HG03066 (cell line): ENCODE results near the gene MYOC.

ENCODE experiments used
- ATAC-seq: cut with Tn5 transposase; IDR thresholded peaks from one replicate; pipeline ENCODE4 v1.9.1; 2021; ENCODE audit warnings: low read depth; ENCODE audit not compliant: unreplicated experiment

The MYOC gene

DNA sequence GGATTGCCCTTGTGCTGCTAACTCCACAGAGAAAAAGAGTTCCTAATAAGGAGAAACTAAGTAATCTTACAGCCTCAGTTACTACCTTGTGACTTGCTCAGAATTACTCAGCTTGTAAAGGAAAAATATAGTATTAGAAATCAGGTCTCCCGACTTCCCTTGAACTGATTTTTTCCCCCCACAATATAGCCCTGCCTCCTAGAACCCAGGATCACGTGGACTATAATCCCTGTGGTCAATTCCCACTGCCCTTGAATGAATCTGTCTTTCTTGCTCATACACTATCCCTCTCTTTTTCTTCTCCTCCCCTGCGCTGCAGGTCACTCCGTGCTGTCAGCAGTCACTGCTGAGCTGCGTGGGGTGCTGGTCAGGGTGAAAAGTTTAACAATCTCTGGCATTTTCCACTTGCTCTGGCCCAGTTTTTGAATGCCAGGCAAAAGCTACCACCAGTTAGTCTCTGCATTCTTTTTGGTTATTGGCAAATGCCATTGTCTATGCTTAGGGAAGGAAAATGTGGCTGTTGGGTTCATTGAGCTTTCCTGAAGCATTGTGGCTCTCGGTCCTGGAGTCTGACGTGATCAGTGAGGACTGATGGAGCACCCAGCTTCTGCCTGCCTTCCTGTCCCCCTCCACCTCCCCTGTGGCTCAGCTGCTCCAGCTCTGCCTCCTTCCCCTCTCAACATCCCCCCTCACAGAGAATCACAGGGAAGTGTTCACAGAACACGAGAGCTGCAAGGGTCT lies 1.9 kb upstream of the MYOC start:
- no peak for ATAC-seq

DNA sequence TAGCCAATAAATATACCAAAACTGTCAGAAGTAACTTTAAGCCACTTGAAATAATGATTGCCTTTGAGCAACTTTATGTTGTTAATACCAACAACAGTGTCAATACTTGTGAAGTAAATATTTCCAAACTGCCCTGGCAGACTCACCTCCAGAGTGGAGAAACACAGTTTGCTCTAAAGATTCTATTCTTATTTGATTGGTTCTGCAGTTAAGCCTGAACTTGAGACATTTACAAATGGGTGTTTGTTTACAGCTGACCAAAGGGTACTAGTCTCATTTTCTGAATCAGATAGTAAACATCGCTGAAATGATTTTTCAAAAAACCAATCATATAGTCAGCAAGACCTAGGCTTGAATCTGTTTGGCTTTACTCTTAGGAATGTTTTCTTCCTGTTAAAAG lies 1.3 kb upstream of the MYOC start:
- ATAC-seq, result no peak

DNA sequence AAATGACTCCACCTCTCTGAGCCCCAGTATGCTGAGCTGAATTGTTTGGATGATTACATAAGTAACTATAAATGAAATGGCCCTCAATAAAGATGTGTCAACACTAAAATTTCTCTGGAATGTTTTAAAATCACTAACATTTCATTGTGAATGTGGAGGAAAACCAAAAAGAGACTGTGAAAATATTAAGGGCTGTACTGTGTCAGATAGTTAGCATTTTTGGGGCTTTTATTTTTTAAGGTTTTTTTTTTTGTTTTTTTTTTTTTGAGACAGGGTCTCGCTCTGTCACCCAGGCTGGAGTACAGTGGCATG lies 6.3 kb downstream of the MYOC start:
- ATAC-seq, result no peak

DNA sequence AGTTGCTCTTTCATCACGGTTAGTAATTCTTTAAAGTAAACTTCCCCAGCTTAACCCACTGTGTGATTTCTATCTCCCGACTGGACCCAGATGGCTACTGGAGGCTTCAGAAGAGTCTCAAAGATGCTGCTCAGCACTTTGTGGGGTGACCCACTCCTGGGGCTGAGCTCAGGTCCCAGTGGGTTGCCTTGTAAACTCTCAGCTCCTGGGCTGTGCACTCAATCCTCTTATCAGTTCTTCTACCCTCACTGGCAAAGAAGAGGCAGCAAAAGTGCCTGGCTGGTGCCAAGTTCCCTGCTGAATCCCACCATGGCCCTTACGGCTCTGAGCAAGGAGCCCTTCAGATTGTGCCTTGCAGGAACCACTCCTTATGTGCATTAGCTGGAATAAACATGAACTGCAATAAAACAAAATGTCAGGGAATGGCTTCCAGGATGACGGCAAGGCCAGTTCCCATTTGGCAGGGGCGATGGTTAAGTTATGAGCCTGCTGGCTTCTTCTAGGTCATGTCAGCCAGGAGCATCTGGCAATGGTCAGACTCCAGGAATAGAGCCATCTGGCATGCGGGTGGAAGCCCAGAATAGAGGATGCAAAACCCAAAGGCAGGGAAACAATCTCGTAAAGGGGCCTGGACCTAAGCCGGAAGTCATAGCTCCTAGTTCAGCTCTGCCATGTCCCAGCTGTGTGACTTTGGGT lies 6.8 kb downstream of the MYOC start:
- ATAC-seq, result no peak

DNA sequence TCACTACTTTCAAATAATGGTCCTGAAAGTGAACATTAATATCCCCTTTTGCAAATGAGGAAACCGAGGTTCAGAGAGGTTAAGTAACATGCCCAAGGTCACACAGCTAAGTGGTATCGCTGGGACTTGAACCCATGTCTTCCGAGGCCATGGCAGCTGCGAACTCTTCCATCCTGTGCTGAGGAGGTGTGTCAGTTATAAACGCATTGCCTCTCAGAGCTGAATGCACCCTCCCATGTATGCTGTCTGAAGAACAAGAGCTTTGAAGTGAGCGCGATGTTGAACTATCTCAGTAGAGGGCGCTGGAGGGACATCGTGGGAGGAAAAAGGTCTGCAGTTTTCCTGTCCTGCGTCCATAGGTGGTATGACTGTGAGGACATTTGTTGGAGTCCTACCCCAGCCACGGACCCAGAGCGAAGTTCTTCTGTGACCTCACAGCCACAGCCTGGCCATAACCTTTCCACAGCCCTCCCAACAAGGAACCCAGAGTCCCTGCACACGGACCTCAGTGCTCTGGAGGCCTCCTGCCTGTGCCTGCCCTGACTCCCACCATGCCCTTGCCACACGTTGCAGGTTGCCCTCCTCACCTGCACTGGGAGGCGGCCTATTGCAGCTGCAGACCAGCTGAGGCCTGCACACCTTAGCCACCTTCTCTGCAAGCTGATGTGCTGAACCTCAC lies 7.5 kb downstream of the MYOC start:
- ATAC-seq, result peak; percentile 68

DNA sequence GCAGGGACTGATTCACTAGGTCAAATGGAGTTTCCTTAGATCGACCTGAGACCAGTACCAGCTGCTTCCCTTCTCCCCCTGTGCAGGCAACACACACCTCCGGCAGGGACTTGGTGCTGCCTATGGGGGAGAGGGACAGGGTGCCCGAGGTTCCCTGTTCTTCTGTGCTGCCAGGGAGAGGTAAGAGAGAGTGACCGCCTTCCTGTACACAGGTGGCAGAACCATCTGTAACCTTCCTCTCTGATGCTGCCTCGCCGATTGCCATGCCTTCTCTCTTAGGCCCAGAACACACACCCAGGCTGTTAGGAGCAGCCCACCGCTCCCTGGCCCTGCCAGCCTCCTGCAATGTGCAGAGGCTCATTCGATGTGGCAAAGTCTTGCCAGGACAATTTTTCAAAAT lies 9.3 kb downstream of the MYOC start:
- no peak for ATAC-seq

DNA sequence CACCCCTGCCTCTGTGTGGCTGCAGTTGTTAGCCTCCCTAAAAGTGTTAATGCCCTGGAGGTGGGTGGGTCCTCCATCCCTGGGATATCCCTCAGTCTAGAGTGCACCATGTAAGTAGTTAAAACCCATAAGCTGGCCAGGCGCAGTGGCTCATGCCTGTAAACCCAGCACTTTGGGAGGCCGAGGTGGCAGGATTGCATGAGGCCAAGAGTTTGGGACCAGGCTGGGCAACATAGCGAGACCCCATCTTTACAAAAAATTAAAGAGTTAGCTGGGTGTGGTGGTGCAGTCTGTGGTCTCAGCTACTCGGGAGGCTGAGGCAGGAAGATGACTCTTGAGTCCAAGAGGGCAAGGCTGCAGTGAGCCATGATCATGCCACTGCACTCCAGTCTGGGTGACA lies 10.3 kb downstream of the MYOC start:
- ATAC-seq, result no peak

DNA sequence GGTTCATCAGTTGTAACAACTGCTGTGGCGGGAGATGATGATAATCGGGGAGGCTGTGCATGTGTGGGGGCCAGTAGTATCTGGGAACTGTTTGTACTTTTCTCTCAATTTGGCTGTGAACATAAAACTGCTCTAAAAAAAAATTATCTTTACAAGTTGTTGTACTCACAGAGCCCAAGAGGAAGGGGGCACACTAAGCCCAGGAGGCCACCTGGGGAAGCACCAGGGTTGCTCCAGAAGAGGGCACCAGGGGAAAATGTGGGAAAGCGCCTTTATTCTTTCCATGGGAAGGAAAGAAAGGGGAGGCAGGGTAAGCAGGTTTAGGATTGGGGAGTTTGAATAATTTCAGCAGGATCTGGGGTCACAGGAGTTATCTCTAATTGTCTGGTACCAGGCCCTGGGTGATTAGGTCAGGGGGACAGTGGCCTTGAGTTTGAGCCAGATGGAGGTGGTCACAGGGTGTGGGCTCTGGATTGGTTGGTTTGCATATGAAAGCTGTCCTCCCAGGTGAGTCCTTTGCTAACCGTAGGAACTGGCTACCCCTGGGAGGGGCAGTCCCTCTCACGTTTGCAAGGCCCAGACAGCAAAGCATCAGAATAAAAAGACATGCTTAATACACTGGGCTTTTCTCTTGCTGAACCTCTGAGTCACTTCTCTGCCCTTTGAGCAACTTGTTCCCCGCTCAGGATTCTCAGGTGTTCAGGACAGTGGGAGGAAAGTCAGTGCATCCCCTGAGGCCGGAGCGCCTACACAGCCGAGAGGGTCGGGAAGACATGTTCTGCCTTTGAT lies 11.2 kb downstream of the MYOC start:
- no peak for ATAC-seq

DNA sequence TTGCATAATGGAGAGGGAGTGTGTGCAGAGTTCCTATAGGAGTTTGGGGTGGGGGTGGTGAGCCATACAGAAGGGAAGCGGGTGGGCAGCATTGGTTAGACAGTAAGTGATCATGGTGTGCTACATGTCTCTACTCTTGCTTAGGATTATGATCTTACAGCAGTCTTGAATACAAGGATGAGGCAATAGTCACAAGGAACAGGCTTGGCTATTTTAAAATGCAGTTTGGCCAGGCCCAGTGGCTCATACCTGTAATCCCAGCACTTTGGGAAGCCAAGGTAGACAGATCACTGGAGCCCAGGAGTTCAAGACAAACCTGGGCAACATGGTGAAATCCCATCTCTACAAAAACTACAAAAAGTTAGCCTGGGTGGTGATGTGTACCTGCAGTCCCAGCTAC lies 12.3 kb downstream of the MYOC start:
- no peak for ATAC-seq

DNA sequence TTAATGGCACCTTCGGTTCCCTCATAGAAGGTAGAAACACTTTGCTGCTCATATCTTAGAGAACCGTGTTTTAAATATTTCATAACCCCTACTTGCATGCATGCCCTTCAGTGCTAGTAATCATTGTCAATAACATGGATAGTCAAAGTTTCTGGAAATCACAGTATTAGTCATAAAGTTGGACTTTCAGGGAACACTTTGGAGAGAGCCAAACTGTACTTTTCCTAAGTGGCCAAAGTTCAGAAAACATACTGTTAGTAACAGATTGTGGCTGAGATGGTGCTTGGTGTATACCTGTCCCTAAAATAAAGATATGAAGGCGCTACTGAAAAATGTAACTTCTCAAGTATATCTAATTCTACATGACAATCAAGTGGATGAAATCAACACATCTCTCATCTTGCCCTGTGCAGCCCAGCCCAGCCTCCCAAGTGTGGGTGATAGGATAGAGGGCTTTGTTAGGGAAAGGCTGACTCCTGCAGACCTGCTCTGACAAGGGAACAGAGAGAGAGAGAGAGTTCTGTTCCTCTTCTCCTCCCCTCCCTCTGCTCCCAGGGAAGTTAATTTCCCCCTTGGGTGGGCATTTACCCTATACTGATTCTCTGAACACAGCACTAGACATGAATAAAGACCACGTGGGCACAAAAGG lies 14.4 kb downstream of the MYOC start:
- no peak for ATAC-seq

DNA sequence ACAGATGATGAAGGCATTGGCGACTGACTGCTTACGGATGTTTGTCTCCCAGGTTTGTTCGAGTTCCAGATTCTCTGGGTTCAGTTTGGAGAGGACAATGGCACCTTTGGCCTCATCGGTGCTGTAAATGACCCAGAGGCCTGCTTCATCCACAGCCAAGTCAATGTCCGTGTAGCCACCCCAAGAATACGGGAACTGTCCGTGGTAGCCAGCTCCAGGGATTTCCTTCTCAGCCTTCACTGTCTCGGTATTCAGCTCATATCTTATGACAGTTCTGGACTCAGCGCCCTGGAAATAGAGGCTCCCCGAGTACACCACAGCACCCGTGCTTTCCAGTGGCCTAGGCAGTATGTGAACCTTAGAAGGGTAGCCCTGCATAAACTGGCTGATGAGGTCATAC lies 16.3 kb downstream of the MYOC start:
- no peak for ATAC-seq

DNA sequence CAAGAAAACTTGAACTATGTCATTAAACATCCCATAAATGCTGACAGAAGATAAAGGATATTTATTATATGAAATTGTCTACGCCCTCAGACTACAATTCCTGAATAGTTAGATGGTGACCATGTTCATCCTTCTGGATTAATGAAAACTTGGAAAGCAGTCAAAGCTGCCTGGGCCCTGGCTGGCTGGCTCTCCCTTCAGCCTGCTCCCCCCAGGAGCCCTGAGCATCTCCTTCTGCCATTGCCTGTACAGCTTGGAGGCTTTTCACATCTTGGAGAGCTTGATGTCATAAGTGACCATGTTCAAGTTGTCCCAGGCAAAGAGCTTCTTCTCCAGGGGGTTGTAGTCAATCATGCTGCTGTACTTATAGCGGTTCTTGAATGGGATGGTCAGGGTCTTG lies 16.8 kb downstream of the MYOC start:
- no peak for ATAC-seq

DNA sequence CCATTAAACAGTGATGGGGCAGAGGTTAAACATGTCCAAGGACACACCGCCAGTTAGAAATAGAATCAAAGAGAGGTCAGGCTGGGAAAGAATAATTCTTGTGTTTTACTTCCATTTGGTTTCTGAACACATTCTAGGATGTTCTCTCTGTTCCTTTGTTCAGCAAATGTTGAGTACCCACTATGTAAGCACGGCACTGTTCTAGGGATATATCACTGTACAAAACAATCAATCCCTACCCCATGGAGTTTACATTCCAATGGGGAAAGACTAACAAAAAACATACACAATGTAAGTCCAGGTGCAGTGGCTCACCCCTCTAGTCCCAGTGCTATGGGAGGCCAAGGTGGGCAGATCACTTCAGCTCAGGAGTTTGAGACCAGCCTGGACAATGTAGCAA lies 24.3 kb downstream of the MYOC start:
- ATAC-seq, result no peak

DNA sequence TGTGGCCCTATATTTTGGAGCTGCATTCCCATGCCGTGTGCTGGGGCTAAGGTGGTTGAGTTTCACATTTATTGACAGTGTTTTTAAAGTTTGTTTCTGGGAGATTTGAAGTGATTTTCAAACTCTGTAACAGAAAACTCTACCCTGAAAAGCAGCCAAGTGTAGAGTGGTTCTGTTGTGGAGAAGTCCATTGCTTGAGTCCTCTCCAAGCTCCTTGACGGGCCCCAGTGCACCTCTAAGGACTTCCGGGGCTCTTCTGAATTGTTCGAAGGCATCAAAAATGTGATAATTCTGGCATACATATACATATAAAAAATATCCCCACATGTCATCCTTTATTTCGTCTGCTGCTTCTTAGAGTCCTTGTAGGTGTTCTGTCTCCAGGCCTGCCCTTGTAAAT lies 25.5 kb downstream of the MYOC start:
- ATAC-seq, result no peak

DNA sequence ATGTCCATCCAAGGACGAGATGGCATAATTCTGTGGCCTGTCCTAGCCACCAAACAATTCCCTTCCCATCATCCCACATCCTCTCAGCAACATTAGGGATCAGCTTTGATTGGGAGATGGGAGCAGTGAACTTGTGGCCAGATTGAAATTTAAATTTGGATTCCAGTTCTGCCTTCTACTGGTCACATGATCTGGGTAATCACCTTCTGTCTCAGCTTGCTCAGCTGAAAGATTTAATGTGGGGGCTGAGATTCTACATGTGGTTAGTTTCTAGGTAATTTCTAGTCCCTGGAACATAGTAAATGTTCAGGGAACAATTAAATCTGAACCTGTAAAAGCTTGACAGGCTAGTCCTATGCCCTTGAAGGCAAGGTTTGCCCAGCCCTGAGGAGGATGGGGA lies 27.3 kb downstream of the MYOC start:
- no peak for ATAC-seq

DNA sequence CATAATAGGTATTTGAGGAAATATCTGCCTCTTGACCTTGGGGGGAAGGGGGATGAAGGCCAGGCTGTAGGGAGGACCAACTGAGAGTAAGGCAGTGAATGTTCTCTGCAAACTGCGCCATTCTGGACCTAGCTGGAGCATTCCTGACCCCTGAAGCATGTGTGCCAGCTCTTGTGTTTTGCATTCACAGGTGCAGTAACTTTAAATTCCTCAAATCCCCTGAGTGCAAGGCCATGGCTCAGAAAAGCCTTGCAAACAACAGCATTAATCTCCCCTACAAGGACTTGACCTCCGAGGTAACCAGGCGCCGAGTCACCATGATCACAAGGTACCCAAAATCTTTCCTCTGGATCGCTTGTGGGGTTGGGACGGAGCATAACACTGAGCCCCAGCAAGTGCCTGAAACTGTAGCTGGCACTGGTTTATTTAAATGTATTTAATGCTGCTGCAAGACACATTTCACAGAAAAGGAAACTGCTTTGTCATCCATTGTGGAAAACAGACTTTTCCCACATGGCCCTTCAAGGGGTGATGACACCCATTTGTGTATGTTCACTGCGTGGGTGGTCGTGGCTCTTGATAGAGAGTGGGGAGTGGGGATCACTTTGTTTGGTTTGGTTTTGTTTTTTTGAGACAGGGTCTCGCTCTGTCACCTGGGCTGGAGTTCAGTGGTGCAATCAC lies 28.7 kb downstream of the MYOC start:
- ATAC-seq, result no peak

DNA sequence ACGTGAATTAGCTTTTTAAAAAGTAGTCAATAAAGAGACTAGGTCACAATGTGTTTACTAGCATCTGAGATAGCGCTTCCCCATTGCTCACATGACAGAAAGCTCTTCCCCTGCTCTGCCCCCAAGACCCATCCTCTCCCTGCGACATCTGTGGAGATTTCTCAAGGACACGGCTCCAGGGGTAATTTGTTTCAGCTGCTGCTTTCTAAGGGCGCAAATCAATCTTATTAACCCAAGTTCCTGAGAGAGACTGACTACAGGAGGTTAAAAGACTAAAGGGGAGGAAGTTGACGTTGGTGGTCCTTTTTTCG lies 30.4 kb downstream of the MYOC start, which contains the start of gene MYOCOS:
MYOCOS (plus strand) TSS at position 92 of the 311 bp plus-strand sequence. CDS start 1,641 bp downstream, outside the sequence.
- ATAC-seq, result no peak

DNA sequence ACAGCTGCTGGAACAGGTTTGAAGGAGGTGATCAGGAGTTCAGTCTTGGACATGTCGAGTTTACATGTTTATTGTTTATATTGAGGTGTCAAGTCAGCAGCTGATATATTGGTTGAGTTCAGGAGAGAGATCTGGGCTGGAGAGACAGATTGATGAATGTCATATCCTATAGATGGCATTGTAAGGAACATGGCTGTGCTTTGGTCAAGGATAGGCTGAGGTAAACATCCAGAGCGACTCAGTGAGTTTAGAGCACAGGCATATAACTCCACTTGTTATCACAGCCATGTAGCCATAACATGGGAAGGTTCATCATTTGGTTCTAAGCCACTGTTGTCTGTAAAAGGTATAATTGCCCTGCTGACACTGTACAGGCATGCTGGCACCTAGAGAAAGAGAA lies 35.9 kb downstream of the MYOC start:
- no peak for ATAC-seq

DNA sequence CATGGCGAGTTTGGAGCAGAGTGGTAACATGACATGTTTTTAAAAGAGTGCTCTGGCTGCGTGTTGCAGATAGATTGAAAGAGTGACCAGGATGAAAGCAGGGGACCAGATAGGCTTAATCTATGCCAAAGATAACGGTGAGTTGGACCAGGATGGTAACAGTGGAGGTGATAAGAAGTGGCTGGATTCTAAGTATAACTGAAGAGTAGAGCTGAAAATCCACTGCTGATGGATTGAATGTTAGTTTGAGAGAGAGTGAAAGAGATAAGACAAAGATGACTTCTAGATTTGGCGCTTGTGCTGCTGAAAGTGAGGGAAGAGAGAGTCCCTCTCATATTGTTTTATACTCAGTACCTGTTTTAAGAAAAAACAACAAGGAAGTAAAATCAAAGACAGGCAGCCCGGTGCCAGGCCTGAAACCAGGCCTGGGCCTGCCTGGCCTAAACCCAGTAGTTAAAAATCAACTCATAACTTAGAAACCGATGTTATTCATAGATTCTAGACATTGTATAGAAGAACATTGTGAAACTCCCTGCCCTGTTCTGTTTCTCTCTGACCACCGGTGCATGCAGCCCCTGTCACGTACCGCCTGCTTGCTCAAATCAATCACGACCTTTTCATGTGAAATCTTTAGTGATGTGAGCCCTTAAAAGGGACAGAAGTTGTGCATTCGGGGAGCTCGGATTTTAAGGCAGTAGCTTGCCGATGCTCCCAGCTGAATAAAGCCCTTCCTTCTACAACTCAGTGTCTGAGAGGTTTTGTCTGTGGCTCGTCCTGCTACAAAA lies 37.2 kb downstream of the MYOC start:
- peak; percentile 40 for ATAC-seq
